Kidney capillary endothelial cell (primary cell): ENCODE data around the gene WASL.
A peak's percentile ranks its signal among the peaks of the same experiment; 100 is the strongest.
"Not testable (repeated sequence)": the region's sequence is repeated elsewhere in the genome, so short reads cannot be mapped to it uniquely, and the experiment has no call there.

Experiments
- DNase-seq: peaks from one replicate; pipeline ENCODE4 v3.0.0-alpha.2; 2018; ENCODE audit warnings: low spot score

Gene WASL

DNA sequence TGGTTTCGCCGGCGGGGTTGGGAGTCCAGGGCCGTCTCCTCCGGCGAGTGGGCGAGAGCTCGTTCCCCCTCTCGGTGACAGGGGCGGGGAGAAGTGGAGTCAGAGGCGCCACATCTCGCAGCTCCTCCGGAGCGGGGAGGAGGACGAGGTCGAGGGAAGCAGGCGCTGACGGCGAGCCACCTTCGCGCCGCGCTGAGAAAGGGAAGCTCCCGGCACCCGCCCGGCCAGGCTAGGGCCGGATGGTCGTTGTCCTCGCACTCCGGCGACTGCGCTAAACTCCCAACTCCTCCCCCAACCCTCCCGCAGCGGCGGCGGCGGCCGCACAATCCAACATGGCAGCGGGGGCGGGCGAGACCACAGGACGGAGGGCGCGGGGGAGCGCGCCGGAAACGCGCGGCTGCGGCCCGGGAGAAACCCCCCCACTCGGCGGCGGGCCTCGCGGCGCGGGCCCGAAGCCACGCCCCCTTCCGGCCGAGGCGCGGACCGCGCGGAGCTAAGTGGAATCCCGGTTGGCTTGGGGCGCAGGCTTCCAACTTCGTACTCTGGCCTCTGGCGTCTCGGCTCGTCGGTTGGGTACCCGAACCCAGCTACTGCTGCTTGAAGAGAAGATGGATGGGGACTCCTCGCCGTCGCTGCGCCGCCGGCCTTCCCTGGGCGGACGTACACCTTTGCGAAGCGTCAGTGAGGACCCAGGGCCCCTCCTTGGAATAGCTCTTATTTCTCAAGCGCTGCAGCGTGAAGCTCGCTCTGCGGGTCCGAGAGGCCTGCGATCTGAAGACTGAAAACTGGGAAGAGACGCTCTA is at the start of gene WASL:
WASL (minus strand) TSS at position 270 of the 803 bp plus-strand sequence; CDS start at position 1, 269 bp downstream.
- peak; percentile 87 for DNase-seq

DNA sequence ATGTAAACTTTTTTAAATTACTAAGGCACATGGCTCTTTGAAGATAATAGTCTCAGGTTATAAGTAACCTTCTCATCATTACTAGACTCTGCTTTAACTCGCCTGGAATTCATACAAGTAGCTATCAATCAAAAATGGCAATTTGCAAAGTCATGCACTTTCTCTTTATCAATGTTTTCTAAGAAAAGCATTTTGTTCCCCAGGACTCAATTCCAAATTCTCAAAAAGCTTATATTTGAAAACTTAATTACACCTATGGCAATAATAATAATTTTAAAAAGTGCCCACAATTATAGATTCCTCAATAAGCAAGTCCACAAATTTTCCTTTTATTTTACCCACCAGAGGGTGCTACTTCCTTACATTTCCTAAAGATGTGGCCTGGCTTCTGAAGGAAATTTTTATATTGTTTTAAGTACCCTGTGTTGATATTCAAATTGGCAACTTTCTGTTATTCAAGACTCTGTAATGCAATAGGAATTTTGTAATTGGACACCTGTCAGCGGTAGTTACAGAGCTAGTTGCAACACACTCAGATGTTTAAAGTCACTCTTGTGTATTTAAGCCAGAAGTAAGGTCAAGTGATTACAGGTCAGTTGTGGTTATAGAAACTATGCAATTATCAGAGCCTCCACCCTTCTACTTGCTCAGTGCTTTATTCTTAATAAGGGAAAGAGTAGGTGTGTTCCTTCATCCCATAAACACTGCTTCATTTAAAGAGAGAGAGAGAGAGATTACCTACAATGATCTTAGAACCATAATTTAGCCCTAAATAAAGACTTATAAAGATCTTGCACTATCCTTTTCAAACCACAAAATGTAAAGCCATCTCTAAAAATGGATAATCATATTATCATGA is 49.1 kb upstream of the WASL start:
- peak; percentile 65 for DNase-seq

DNA sequence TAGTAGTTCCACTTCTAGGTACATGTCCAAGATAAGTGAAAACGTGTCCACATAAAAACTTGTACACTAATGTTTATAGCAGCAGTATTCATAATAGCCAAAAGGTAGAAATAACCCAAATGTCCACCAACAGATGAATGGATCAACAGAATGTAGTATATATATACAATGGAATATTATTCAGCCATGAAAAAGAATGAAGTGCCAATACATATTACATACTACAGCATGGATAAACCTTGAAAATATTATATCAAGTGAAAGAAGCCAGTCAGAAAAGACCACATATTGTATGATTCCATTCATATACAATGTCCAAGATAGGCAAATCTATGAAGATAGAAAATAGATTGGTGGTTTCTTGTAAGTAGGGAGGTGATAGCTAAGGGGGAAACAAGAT is 47.8 kb upstream of the WASL start:
- DNase-seq = no peak

DNA sequence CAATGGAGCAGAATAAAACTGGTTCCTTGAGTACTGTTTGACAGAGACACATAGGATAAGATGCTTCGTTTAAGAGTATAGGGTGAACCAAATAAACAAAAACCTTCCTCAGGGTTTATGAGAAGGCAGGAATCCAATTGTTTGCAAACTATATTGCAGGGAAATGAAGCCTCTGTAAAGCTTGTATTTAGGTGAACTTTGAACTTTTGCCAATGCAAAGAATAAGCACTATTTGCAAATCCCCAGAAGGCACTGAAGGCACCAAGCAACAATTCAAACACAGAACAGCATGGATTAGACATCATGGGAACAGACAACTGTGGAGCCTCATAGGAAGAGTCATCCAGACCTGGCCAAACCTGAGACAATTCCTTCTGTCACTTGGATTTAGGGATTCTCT is 47.1 kb upstream of the WASL start:
- no peak for DNase-seq

DNA sequence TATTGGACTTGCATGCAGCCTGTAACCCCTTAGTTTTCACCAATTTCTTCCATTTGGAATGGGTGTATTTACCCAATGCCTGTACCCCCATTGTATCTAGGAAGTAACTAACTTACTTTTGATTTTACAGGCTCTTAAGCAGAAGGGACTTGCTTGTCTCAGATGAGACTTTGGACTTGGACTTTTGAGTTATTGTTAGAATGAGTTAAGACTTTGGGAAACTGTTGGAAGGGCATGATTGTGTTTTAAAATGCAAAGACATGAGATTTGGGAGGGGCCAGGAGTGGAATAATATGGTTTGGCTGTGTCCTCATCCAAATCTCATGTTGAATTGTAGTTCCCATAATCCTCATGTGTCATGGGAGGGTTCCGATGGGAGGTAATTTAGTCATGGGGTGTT is 46.3 kb upstream of the WASL start:
- DNase-seq = not testable (repeated sequence)

DNA sequence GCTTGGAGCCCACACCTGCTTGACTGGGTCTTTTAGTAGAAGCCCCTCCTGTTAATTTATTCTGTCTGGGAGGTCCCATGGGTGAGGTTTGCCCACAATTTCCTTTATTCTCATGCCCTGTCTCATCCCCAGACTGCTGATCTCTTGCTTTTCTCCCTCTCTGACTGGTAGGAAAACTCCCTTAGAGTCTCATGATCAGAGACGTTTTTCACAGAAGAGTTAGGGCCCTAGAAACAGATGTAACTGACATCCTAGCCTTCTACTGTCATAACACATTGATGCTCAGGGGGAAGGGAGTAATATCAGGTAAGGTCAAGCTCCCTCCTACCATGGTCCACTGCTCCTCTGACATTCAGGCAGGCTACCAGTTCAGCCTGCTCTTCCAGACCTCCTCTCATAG is 43.7 kb upstream of the WASL start:
- DNase-seq = no peak

DNA sequence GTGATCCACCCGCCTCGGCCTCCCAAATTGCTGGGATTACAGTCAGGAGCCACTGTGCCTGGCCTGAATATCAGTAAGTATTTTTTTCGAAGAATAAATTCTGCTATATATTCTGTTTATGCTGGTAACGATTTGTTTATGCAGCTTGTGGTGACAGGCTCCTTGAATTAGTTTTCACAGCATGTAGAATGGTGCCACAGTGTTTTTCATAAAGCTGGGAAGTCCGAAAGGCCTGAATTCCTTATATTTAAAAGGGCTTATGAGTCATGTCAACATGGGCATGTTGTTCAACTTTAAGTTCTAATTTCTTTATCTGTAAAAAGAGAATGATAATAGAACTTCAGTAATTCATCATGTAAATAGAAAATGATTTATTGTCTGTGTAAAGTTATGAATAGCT is 42.2 kb upstream of the WASL start:
- no peak for DNase-seq

DNA sequence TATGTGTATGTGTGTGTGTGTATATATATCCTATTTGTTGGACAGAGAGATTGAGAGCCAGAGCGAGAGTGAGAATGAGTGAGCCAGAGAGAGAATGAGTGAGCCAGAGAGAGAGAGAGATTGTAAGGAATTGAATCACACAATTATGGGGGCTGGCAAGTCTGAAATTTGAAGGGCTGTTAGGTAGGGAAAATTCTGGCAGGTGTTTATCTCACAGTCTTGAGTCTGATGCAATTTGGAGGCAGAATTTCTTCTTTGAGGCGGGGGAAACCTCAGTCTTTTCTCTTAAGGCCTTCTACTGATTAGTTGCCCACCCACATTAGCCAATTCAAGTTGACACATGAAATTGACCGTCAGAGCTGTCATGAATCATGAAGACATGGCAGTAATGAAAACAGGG is 41.0 kb upstream of the WASL start:
- no peak for DNase-seq

DNA sequence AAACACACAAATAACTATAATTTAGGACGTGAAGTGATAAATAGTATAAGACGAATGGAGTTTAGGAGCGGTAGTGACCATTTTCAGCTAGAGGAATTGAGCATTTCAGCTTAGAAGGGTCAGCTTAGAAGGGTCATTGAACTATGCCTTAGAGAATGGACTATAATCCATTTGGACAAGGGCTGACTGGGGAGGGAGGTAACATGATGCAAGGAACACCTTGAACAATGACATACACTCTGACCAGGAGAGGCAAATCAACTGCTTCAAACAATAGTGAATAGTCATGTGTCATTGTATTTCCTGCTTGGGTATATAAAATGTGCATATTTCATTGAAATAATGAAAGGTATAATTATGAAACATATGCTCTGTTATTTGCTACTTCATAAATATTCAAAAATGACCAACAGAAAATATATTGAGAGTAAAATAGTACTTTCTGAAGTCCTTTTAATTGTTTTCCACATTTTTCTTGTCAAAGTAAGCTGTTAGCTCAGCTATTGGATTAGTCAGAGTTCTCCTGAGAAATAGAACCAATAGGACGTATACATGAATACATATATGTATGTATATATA is 40.5 kb upstream of the WASL start:
- peak; percentile 7 for DNase-seq

DNA sequence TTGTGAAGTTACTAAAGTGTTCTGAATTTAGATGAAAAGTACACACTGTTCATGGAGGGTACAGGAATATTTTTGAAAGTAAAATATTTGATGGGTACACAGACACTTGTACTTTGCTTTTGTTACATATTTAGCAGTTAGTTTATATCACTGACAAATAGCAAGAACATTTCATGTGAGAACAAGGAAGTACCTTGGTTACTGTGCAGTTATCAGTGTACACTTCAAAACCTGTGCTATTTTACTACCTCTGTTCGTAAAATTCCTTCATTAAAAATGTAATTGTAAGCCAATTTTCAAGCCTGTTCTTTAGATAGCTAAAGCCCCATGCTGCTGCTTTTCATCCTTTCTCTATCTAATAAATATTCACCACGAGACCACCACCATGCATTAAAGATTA is 39.8 kb upstream of the WASL start:
- DNase-seq = no peak

DNA sequence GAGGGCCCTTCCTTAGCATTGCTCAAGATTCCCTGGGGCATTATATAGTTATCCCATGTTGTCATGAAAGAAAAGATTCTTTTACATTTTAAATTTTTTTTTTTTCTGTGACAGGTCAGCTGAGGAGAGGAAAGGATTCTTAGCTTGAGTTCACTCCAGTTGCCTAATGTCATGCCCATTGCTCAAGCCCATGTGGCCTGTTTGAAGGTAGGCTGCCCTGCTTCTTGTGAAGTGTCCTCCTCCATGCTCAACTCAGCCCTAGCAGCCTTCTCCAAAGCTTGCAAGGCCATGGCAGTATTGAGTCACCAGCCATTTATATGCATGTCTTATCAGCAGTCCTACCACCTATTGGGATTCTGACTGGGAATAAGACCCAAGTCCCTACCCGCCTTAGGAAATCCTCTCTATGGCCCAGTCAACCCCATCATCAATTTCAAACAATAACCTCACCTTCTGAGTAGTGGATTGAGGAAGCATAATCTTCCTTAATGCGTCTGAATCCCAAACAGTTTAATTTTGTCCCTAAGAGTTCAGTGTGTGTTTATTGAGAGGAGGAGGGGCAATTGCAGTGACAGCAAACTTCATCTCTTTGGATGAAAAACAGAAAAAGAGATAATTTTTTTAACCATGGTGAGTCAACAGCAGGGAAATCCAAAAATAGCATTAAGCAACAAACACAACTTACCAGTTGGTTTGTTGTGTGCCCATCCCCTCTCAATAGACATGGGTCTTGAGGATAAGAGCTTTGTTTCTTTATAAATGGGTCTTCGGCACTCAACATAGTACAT is 38.6 kb upstream of the WASL start:
- no peak for DNase-seq

DNA sequence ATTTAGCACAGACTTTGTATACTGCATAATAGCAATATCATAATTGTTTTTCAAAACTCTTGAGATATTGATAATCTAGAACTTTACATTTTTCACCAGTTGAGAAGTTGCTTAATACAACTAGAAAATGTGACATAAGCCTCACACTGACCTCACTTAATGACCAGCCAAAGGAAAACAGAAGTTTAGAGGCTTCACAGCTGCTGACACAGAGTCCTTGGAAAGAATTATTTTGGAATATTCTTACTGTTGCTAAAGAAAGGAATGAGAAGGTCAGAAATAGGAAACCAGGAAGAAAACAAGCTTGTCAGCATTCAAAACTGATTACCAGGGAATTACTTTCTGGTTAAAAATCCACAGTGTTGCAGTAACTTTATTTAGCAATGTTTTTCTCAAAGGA is 35.5 kb upstream of the WASL start:
- DNase-seq = no peak

DNA sequence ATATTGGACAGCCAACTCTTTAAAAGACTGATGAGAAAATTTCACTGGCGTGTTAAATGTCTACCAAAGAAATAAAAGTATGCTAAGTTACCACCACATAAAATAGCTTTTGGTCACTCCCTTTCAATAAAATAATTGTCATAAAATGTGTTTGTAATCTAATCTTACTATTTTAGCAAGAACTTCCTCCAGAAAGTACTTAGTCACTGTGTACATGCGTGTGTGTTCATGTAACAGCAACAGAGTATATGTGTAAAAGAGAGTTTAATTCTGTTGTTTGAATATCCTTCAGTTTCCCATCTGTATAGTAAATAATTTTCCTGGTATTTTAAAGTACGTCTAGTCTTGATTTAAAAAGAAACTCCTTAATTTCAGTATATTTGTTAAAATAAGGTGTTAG is 35.0 kb upstream of the WASL start:
- DNase-seq = no peak

DNA sequence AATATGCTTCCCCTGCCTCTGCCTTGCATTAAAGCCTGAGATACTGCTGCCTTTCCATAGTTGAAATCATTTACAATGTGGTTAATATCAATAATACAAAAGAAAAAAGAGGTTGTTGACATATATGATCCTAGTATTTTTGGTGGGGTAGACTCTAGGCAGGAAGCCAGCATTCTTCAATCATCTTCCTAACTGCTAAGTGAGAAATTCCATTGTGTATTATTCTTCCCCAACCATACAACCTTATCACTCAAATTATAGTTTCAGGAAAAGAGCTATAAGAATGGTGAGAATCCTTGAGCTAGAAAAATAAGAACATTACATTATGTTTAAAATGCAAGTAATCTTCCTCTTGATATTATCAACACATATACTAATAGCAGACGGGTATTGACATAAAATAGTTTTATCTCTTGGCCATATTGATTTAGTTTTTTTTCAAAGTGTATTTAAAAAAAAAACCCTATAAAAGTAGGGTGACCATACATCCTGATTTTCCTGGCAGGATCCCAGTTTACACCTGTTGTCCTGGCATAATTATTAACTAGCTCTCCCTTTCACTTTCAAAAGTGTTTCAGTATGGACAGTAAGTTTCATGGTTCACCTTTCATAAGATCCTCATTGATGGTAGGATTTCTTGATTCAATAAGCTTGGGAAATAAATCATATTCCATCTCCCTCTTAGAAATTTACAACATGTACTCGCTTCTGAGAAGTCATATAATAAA is 33.4 kb upstream of the WASL start:
- no peak for DNase-seq

DNA sequence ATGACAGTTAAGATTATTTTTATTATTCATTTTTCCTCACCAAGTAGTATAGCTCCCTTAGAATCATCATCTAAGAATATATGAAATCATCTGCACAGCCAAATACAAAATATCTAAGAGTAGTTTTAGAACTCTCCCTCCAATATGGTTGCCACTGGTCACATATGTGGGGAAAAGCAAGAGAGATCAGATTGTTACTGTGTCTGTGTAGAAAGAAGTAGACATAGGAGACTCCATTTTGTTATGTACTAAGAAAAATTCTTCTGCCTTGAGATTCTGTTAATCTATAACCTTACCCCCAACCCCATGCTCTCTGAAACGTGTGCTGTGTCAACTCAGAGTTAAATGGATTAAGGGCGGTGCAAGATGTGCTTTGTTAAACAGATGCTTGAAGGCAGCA is 31.7 kb upstream of the WASL start:
- DNase-seq = not testable (repeated sequence)

DNA sequence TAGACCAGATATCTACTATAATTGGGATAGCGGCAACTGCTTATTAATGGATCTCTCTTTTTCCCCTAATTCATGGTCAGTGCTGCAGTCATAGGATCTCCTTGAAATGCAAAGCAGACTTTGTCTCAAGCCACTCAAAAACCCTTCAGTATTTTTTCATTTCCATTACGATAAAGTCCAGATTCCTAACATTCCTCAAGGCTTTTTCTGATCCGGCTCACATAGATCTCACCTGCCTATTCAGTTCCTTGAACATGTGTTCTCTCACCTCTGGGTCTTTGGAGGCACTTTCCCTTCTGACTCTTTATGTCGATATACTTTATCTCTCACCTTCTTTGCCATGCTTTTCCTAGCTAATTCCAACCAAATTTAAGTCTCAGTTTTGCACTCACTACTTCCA is 25.7 kb upstream of the WASL start:
- no peak for DNase-seq

DNA sequence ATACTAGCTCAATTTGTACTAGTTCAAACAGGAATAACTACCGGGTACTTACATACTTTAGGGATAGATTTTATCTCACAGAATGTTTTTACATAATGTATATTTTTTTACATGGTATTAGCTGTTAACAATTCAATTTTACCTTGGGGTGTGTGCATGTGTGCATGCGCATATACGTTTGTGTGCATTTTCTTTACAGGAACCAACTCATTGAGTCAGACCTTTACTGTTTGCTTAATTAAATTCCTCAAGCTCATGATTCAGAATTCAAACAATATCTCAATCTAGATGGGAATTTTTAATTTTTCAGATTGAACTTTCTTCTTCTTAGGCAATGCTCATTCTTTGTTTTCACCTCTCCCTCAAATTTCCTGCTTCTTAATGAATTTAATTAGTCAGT is 24.7 kb upstream of the WASL start:
- no peak for DNase-seq

DNA sequence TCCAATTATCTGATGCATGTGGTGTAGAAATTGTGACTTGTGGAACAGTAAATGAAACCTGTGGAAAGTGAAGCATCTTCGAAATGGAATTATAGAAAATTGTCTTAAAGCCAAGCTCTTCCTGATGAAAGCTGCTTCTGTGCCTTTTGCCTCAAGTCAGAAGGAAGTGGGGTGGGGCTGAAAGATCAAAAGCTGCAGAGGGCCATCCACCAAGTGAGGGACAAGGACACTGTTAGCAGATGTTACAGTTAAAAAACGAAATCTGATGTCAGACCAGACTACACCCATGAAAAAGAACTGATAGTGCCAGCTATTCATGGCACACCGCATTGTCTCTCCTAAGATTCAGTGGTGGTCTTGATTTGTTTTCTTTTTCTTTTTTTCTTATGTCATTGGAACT is 23.8 kb upstream of the WASL start:
- DNase-seq = no peak

DNA sequence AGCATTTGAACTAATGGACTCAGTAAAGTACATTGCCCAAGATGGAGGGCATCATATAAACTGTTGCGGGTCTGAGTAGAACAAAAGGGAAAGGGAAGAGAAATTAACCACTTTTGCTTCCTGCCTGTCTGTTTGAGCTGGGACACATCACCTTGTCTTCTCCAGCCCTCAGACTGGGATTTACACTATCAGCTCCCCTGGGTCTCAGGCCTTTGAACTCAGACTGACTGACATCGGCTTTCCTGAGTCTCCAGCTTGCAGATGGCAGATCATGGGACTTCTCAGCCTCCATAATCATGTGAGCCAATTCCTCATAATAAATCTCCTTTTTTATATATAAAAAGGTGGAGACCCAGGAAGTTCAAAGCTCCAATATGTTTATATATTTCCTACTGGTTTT is 23.0 kb upstream of the WASL start:
- DNase-seq = no peak

DNA sequence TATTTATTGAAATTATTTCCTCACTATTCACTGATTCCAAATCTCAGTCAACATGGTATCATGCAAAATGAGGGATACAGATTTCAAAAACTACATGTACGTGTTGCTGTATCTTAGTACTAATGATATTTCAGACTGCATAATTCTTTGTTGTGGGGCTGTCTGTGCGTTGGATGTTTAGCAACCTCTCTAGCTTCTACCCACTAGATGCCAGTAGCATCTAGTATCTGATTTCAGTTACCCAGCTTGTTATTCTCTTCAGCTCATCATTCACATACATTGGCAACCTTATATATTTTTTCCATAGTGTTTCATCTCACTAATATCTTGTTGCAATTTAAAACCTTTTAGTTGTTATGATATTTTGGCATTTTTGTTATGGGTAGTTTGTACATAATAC is 22.5 kb upstream of the WASL start:
- no peak for DNase-seq

DNA sequence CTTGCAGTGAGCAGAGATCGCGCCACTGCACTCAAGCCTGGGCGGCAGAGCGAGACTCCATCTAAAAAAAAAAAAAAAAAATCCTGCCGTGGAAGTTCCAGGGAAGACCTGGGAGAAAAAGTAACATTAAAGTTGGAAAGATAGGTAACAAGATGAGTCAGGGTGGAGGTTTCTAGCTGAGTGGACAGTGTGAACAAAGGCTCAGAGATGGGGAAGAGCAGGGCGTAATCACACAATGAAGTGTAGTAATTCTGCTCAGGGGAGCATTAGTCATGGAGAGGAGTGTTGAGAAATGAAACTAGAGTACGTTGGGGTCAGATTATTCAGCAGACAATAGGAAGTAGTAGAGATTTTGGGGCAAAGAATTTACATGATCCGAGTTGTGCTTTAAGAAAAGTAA is 21.6 kb upstream of the WASL start:
- DNase-seq = no peak

DNA sequence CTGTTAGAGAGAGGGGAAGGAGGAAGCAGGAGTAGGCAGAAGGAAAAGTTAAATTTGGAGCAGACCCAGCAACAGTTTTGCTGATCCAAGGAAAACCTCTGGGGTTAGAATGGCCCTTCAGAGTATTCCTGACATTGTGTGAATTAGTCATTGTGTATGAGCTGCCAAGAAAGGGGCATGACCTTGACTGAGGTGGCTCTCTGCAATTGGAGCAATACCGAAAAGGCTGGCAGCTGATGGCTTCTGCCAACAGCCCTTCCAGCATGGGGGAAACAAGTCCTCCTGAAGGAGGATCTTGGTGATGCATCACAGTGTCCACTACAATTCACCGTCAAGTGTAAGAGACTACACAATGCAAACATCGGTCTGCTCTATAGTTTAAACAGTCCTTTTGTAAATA is 20.6 kb upstream of the WASL start:
- DNase-seq = peak; percentile 72
